Hepatocyte (in vitro differentiated cells): Measurements from ENCODE around the gene OSBP2. TPM values are rescaled to one million over a fixed set of nuclear protein-coding genes. Genes with fewer than 3 reads are reported as not detected.
"Not testable (repeated sequence)": the region's sequence is repeated elsewhere in the genome, so short reads cannot be mapped to it uniquely, and the experiment has no call there.

ENCODE experiments used
- DNase-seq: peaks from one replicate; pipeline ENCODE4 v3.0.0-alpha.2; 2016; ENCODE audit warnings: low spot score
- H2AFZ ChIP-seq: fragments of 200-600 bp; sonication (generic); 2 replicates; pipeline ENCODE4 v1.6.0; 2016; ENCODE audit warnings: antibody characterized with exemption, mild to moderate bottlenecking
- H3K27ac ChIP-seq: fragments of 200-600 bp; sonication (generic); 2 replicates; pipeline ENCODE4 v1.5.1; 2016; ENCODE audit warnings: mild to moderate bottlenecking
- H3K27me3 ChIP-seq: fragments of 200-600 bp; sonication (generic); 2 replicates; pipeline ENCODE4 v1.6.1; 2016
- H3K36me3 ChIP-seq: fragments of 200-600 bp; sonication (generic); replicated peaks from 2 replicates; pipeline ENCODE4 v1.5.1; 2016; ENCODE audit warnings: low read depth; ENCODE audit not compliant: insufficient read depth
- H3K4me1 ChIP-seq: fragments of 200-600 bp; sonication (generic); 2 replicates; pipeline ENCODE4 v1.5.1; 2016; ENCODE audit warnings: mild to moderate bottlenecking, moderate library complexity; ENCODE audit not compliant: insufficient read depth
- H3K4me2 ChIP-seq: fragments of 200-600 bp; sonication (generic); 2 replicates; pipeline ENCODE4 v1.6.0; 2016
- H3K4me3 ChIP-seq: fragments of 200-600 bp; sonication (generic); 2 replicates; pipeline ENCODE4 v1.5.1; 2016; ENCODE audit warnings: mild to moderate bottlenecking
- H3K79me2 ChIP-seq: fragments of 200-600 bp; sonication (generic); 2 replicates; pipeline ENCODE4 v1.6.0; 2017; ENCODE audit warnings: mild to moderate bottlenecking
- H3K9me2 ChIP-seq: fragments of 200-600 bp; sonication (generic); replicated peaks from 2 replicates; pipeline ENCODE4 v1.6.0; 2017; ENCODE audit warnings: mild to moderate bottlenecking; ENCODE audit not compliant: insufficient read depth
- H3K9me3 ChIP-seq: fragments of 200-600 bp; sonication (generic); 2 replicates; pipeline ENCODE4 v1.5.1; 2016; ENCODE audit warnings: low read depth, mild to moderate bottlenecking
- H4K20me1 ChIP-seq: fragments of 200-600 bp; sonication (generic); 2 replicates; pipeline ENCODE4 v1.6.0; 2016; ENCODE audit warnings: mild to moderate bottlenecking; ENCODE audit not compliant: insufficient read depth, poor library complexity, severe bottlenecking
- CTCF ChIP-seq: fragments of 200-600 bp; sonication (generic); IDR thresholded peaks from 2 replicates; pipeline ENCODE4 v1.5.1; 2016; ENCODE audit warnings: antibody characterized with exemption, mild to moderate bottlenecking; ENCODE audit not compliant: poor library complexity
- EZH2 ChIP-seq: fragments of 200-600 bp; sonication (generic); IDR thresholded peaks from 2 replicates; pipeline ENCODE4 v1.6.1; 2016; ENCODE audit warnings: antibody characterized with exemption, mild to moderate bottlenecking, borderline replicate concordance
- EZH2phosphoT487 ChIP-seq: fragments of 200-600 bp; sonication (generic); IDR thresholded peaks from one replicate; pipeline ENCODE4 v1.6.1; 2018; ENCODE audit warnings: antibody characterized with exemption, mild to moderate bottlenecking, low read depth, moderate library complexity; ENCODE audit not compliant: unreplicated experiment, severe bottlenecking
- WGBS: methylation state at CpG from one replicate; pipeline ENCODE4 v1.1.6; 2016; ENCODE audit warnings: low lambda C conversion rate; ENCODE audit errors: missing lambda C conversion rate; 5-methylcytosine and 5-hydroxymethylcytosine counted together
- polyA plus RNA-seq: library from polyadenylated mRNA; unstranded; fragments of >200 nt; fragmentation: Nextera tagmentation; extraction: Ambion mirVana; gene quantifications from 2 replicates; pipeline ENCODE4 v1.2.1, GENCODE V29; 2016
- total RNA-seq: library from RNA; depleted of rRNA; stranded (reverse); fragments of >200 nt; gene quantifications from 2 replicates; pipeline ENCODE4 v1.2.3, GENCODE V29; 2014

OSBP2 gene
- total and polyA plus RNA-seq, 2 experiments from 2014 or later: 23.0 to 25.5 TPM

- H4K20me1 ChIP-seq: no peaks in the 10 kb centered on the region
- WGBS: 65% methylated on average over 9 of the region's 9 CpGs
- TF ChIP-seq CTCF: no peak
- no peaks in the 10 kb centered on the region for H3K36me3 ChIP-seq
- no peaks in the 10 kb centered on the region for H3K9me3 ChIP-seq
- no peaks in the 10 kb centered on the region for H3K4me1 ChIP-seq
- no peak overlapping the region for H3K4me3 ChIP-seq
- H3K27me3 ChIP-seq: peaks cover 7% of the 10 kb centered on the region
- no peak overlapping the region for H3K4me2 ChIP-seq
- no peak for DNase-seq
- no peak overlapping the region for H2AFZ ChIP-seq
- H3K79me2 ChIP-seq: no peaks in the 10 kb centered on the region
- no peaks in the 10 kb centered on the region for H3K9me2 ChIP-seq
- no peak overlapping the region for H3K27ac ChIP-seq
Observed at GRCh38 chr22:30675436-30675835, 19.2 kb upstream of the OSBP2 start.

GRCh38 chr22:30676565-30676964, 18.1 kb upstream of the OSBP2 start:
- 81% methylated on average over 3 of the region's 3 CpGs for WGBS
- H3K27me3 ChIP-seq, H3K4me2 ChIP-seq, H3K4me3 ChIP-seq, H3K79me2 ChIP-seq, H3K9me2 ChIP-seq, H3K4me1 ChIP-seq, H3K36me3 ChIP-seq, H4K20me1 ChIP-seq, H3K27ac ChIP-seq, H3K9me3 ChIP-seq, DNase-seq, H2AFZ ChIP-seq: not testable (repeated sequence)

GRCh38 chr22:30679895-30680690, 14.6 kb upstream of the OSBP2 start:
- not testable (repeated sequence) for H3K9me3 ChIP-seq
- 71% methylated on average over 12 of the region's 12 CpGs for WGBS

GRCh38 chr22:30680991-30681770, 13.5 kb upstream of the OSBP2 start:
- H4K20me1 ChIP-seq: no peaks in the 10 kb centered on the region
- H3K4me2 ChIP-seq: no peak overlapping the region
- no peaks in the 10 kb centered on the region for H3K36me3 ChIP-seq
- no peaks in the 10 kb centered on the region for H3K9me3 ChIP-seq
- no peaks in the 10 kb centered on the region for H3K4me1 ChIP-seq
- no peak overlapping the region for H2AFZ ChIP-seq
- 86% methylated on average over 1 of the region's 1 CpG for WGBS
- H3K79me2 ChIP-seq: no peaks in the 10 kb centered on the region
- TF ChIP-seq EZH2 (no peak), CTCF (no peak), EZH2phosphoT487 (no peak)
- H3K27me3 ChIP-seq: peaks cover 16% of the 10 kb centered on the region
- H3K4me3 ChIP-seq: no peak overlapping the region
- no peak for DNase-seq
- H3K27ac ChIP-seq: no peak overlapping the region
- no peaks in the 10 kb centered on the region for H3K9me2 ChIP-seq

More at GRCh38 chr22:30679895-30680690, 14.6 kb upstream of the OSBP2 start:
- H3K36me3 ChIP-seq, H3K4me1 ChIP-seq, DNase-seq, H3K27ac ChIP-seq, H3K4me3 ChIP-seq, H4K20me1 ChIP-seq, H3K9me2 ChIP-seq, H3K79me2 ChIP-seq, H2AFZ ChIP-seq, H3K4me2 ChIP-seq: not testable (repeated sequence)
- peaks cover 16% of the 10 kb centered on the region for H3K27me3 ChIP-seq
